Jurkat, Clone E6-1 (cell line): ENCODE measurements around the gene PDZD8.
"Not testable (repeated sequence)": the region's sequence is repeated elsewhere in the genome, so short reads cannot be mapped to it uniquely, and the experiment has no call there.

ENCODE experiments used
- DNase-seq: peaks from one replicate; pipeline ENCODE4 v3.0.0-alpha.2; 2011; ENCODE audit warnings: low read depth, low spot score
- H3K4me3 ChIP-seq: 2 replicates; pipeline ENCODE4 v1.5.1; 2011; ENCODE audit warnings: mild to moderate bottlenecking, low read length, control low read depth, moderate library complexity

PDZD8 gene

DNA sequence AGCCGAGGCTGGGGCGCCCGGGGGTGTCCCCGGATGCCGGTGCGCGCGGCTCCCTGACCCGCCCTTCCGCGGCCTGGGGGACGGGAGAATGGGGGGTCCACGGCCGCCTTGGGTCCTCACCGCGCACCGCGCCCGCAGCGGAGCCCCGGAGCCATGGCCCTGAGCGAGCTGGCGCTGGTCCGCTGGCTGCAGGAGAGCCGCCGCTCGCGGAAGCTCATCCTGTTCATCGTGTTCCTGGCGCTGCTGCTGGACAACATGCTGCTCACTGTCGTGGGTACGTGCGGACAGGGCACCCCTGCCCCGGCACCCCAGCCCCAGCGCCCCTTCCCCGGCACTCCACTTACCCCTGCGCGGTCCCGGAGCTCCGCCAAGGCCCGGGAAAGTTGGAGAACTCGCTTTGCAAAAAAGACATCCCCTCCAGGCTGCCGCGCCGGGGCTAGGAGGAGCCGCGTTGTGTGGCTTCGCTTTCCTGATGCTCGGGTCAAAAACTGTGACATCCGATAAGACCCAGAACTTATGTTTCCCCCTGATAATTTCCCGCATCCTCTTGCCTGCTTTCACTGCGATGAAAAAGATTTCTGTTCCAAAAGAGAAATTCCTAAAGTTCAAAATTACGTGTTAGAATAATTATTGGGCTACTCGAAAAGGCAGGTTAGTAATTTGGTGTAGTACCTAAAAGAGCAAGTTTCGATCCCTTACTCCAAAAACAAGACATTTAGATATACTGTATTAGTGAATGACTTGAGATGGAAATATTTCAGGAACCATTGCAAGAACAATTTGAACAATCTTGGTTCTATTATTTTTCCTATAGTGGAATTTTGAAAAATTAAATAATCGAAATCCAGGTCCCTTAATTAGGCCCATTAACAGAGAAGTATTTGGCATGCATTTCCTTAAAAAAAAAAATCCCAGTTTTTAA is 133.4 kb downstream of the PDZD8 start:
- no peak overlapping the region for H3K4me3 ChIP-seq
- no peak for DNase-seq

DNA sequence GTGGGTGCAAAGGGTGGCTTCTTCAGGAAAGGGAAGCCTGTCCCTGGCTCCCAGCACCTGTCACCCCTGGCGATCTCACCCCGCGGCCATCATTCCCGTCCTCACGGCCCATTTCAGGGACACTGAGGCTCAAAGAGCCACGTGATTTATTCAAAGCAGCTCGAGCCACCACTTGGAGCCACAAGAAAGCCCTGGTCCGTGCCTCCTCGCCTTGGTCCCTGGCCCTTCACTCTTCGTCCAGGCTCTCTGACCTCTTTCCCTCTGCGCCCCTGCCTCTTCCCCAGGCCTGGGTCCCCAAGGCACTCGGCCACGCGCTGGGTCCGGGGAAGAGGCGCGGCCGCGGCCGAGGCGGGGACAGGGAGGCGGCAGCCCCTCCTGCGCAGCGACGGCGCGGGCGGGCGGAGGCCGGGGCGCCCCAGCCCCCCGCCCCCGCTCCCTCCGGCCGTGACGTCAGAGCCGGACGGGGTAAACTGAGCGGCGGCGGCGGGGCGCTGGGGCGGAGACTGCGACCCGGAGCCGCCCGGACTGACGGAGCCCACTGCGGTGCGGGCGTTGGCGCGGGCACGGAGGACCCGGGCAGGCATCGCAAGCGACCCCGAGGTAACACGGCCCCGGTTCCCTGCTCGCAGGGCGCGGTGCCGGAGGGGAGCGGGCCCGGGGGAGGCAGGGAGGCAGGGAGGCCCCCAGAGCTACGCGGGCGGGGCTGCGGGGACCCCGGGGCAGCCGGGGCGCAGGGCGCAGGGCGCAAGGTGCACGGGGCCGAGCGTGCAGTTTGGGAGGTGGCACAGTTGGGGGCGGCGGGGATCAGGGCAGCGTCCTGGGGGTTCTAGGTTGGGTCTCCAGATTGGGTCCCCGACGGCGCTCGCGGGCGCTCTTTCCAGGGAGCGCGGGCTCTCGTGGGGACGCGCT is 134.4 kb downstream of the PDZD8 start, which contains the start of gene SLC18A2:
SLC18A2 (plus strand) TSS at position 494 of the 909 bp plus-strand sequence. CDS start 580 bp downstream, outside the sequence.
- H3K4me3 ChIP-seq, result peak within 1 kb of the TSS; percentile 20
- no peak for DNase-seq

DNA sequence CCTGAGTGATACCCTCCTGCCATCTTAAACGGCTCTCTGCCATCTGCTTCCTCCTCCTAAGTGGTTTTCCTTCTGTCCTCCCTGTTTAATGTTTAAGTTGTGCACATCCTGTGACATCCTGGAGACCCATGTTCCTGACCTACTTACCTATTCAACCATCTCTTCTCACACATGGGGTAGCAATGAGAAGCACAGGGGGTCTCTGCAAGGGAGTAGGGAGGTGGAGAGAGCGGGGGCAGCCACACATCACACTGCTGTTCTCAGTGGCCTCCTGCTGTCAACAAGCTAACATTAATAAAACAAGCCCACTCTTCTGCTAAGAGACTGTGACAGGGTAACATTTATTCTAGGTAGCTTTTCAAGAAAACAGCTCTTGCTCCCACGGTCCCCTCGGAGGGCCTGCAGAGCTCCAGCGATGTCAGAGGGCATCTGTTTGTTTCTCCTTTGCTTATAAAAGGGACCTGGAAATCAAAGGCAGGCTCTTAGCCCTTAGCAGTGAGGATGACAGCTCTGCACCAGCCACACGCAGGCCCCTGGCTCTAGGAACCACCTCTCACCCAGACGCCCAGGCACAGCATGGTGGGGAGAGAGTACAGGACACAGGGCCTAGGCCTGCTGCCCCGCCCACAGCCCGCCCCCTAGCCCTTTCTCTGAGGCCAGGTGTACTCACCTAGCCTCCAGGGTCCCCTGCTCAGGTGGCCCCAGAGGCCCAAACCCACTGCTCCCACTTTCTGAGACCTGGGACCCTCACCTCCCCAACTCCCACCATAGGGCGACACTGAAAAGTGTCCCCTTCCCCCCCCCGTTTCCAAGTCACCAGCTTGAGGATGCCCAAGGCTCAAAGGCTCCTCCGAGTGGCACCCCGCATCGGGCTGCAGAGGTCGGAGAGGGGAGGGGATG is 135.3 kb downstream of the PDZD8 start:
- no peak for DNase-seq
- H3K4me3 ChIP-seq, result no peak overlapping the region

DNA sequence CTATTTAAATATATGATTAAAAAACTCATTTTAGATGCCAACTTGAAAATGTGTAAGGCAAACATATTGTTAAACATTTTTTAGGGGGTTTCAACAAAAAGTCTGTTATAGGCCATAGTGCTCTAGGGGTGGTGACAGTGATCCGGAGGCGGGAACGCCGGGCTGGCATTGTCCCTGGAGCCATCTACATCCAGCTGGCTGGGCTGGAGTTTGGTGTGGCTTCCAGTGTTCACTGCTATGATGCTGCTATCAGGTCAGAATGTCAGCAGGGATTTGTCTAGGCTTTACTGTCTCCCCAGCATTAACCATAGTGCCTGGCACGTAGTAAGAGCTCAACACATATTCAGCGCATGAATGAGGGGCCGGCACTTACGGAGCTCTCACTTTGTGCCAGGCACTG is 136.2 kb downstream of the PDZD8 start:
- no peak overlapping the region for H3K4me3 ChIP-seq
- no peak for DNase-seq

DNA sequence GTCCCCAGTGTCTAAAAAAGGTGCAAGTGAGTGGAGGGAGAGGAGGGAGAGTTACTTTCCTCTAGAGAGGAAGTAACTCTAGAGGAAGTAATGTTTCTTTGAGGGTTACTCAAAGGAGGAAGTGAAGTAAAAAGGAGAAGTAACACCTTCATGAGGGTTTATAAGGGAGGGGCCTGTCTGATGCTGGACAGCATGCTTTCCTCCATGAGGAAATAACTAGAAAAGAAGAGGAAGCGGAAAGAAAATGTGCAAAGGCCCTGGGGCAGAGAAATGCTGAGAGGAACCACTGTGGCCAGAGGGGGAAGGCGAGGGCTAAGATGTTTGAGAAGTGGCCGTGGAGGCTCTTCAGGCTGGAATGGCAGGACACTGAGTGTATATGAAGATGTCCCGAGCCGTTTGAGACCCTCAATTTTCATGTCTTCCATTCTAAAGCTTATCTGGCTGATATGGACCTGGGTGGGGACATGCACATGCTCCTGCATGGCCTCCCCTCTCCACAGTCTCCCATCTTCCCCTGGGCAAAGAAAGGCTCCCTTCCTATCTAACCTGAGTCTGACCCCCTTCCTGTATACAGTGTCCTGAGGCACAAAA is 137.7 kb downstream of the PDZD8 start:
- no peak overlapping the region for H3K4me3 ChIP-seq
- no peak for DNase-seq

DNA sequence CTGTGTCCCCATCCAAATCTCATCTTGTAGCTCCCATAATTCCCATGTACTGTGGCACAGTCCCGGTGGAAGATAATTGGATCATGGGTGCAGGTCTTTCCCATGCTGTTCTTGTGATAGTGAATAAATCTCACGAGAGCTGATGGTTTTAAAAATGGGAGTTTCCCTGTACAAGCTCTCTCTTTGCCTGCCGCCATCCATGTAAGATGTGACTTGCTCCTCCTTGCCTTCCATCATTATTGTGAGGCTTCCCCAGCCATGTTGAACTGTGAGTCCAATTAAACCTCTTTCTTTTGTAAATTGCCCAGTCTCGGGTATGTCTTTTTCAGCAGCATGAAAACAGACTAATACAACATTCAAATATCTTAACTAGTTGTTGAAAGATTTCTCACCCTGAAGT is 145.1 kb downstream of the PDZD8 start:
- not testable (repeated sequence) for H3K4me3 ChIP-seq, DNase-seq

DNA sequence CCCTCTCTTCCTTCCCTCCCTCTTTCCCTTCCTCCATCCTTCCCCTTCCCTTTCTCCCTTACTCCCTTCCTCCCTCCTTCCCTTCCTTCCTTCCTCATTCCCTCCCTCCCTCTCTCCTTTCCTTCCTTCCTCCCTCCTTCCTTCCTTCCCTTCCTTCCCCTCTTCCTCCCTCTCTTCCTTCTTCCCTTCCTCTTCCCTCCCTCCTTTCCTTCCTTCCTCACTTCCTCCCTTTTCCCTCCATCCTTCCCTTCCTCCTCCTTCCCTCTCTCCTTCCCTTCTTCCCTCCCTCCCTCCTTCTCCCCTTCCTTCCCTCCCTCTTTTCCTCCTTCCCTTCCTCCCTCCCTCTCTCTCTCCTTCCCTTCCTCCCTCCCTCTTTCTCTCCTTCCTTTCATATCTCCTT is 147.0 kb downstream of the PDZD8 start:
- DNase-seq, result no peak
- H3K4me3 ChIP-seq, result no peak overlapping the region
